K562 (cell line): ENCODE results near the gene UBXN10. TPM values are rescaled to one million over a fixed set of nuclear protein-coding genes. Genes with fewer than 3 reads are reported as not detected.

Experiments used
- ATAC-seq: fragments of 200-7000 bp; cut with Tn5 transposase; 3 replicates; pipeline ENCODE4 v1.9.1; 2020; ENCODE audit warnings: moderate library complexity
- BruUV-seq: library from RNA; stranded (reverse); fragments of 400-500 nt; replicated peaks from 2 replicates; lab custom pipeline; 2021; lab: Mats Ljungman, UMichigan
- CTCF ChIA-PET: fragments of 300-600 bp; formaldehyde crosslinking; extraction: SDS; loops from one replicate; lab custom pipeline; 2021; ENCODE audit warnings: low intra/inter-chr PET ratio; lab: Yijun Ruan, JAX
- POLR2A ChIA-PET: fragments of 300-600, 350-650 bp; sonication (Branson Sonifier 250); formaldehyde crosslinking; extraction: SDS; loops from one replicate; lab custom pipeline; 2021; ENCODE audit warnings: antibody characterized with exemption, inconsistent platforms; lab: Yijun Ruan, JAX
- DNase-seq, 4 experiments: peaks; one replicate each; pipeline versions ENCODE4 v3.0.0 to v3.0.0-alpha.2; 2011 to 2018; ENCODE audit warnings: low spot score in 3 of 4, mixed read lengths in 3 of 4; ENCODE audit errors: extremely low read depth in 1 of 4
- FAIRE-seq: peaks from 2 replicates; lab custom pipeline; 2011; peaks lifted over from hg19 to GRCh38; lab: Jason Lieb, UNC
- H2AFZ ChIP-seq: 2 replicates; pipeline ENCODE4 v1.6.0; 2011; ENCODE audit warnings: low read depth, low read length, control low read depth, inconsistent platforms
- H3K27ac ChIP-seq: fragments of 200-600 bp; 3 replicates; pipeline ENCODE4 v1.8.0; 2011; ENCODE audit warnings: low read depth, mild to moderate bottlenecking, control low read depth, inconsistent platforms, low read length, moderate library complexity, mixed read lengths; ENCODE audit errors: extremely low read depth
- H3K27me3 ChIP-seq, 2 experiments: fragments of 300-600 bp in 1 of 2; 2 replicates in 1 of 2; 3 replicates in 1 of 2; pipeline versions ENCODE4 v1.6.0 to v1.8.0; 2011; ENCODE audit warnings: inconsistent platforms in 2 of 2, low read length in 2 of 2, mild to moderate bottlenecking in 1 of 2, mixed read lengths in 1 of 2, moderate library complexity in 1 of 2; ENCODE audit not compliant: control insufficient read depth in 2 of 2, insufficient read depth in 2 of 2
- H3K36me3 ChIP-seq: fragments of 300-600 bp; 3 replicates; pipeline ENCODE4 v1.8.0; 2011; ENCODE audit warnings: mild to moderate bottlenecking, low read length, inconsistent platforms; ENCODE audit not compliant: control insufficient read depth, insufficient read depth
- H3K4me1 ChIP-seq, 2 experiments: fragments of 200-600 bp in 1 of 2; replicated peaks in 1 of 2; 2 replicates in 1 of 2; 3 replicates in 1 of 2; pipeline versions ENCODE4 v1.5.1 to v1.8.0; 2011; ENCODE audit warnings: inconsistent platforms in 2 of 2, low read length in 2 of 2, mild to moderate bottlenecking in 1 of 2, mixed read lengths in 1 of 2, moderate library complexity in 1 of 2; ENCODE audit not compliant: control insufficient read depth in 2 of 2, insufficient read depth in 2 of 2
- H3K4me2 ChIP-seq: 2 replicates; pipeline ENCODE4 v1.6.1; 2011; ENCODE audit warnings: low read length, control low read depth, inconsistent platforms, mixed read lengths; ENCODE audit not compliant: insufficient read depth
- H3K4me3 ChIP-seq: fragments of 200-600 bp; sonication (generic), shearing (Covaris generic); 2 replicates; pipeline ENCODE4 v1.5.1; 2016; ENCODE audit warnings: control low read depth, inconsistent platforms
- H3K79me2 ChIP-seq: fragments of 200-600 bp; 3 replicates; pipeline ENCODE4 v1.8.0; 2011; ENCODE audit warnings: low read length, inconsistent platforms; ENCODE audit not compliant: control insufficient read depth, insufficient read depth
- H3K9ac ChIP-seq, 2 experiments: 2 replicates each; pipeline versions ENCODE4 v1.6.0 to v1.6.1; 2011; ENCODE audit warnings: low read depth in 2 of 2, low read length in 2 of 2, control low read depth in 1 of 2, inconsistent platforms in 1 of 2, mild to moderate bottlenecking in 1 of 2, mixed read lengths in 1 of 2; ENCODE audit not compliant: insufficient read depth in 1 of 2
- H3K9me1 ChIP-seq: one replicate; pipeline ENCODE4 v1.6.0; 2011; ENCODE audit warnings: inconsistent platforms, mild to moderate bottlenecking, low read length, moderate library complexity; ENCODE audit not compliant: control insufficient read depth, insufficient read depth
- H3K9me3 ChIP-seq: replicated peaks from 2 replicates; pipeline ENCODE4 v1.5.1; 2011; ENCODE audit warnings: low read depth, low read length, inconsistent platforms; ENCODE audit not compliant: control insufficient read depth, insufficient read depth
- H4K20me1 ChIP-seq: replicated peaks from 2 replicates; pipeline ENCODE4 v1.6.1; 2011; ENCODE audit warnings: low read length, inconsistent platforms, mixed read lengths; ENCODE audit not compliant: control insufficient read depth, insufficient read depth
- CBFA2T2 ChIP-seq: fragments of 450-650 bp; conservative IDR thresholded peaks from 2 replicates; pipeline ENCODE4 v1.6.1; 2017; ENCODE audit warnings: mild to moderate bottlenecking
- CBFA2T3 ChIP-seq: fragments of 450-650 bp; IDR thresholded peaks from 2 replicates; pipeline ENCODE4 v1.6.1; 2017
- EP400 ChIP-seq: fragments of 450-650 bp; IDR thresholded peaks from 2 replicates; pipeline ENCODE4 v1.6.1; 2017; ENCODE audit warnings: antibody characterized with exemption, mild to moderate bottlenecking, moderate library complexity
- KDM1A ChIP-seq, 2 experiments: fragments of 450-650 bp; IDR thresholded peaks; 2 replicates each; pipeline ENCODE4 v1.6.1; 2016; ENCODE audit warnings: mild to moderate bottlenecking in 2 of 2
- MTA2 ChIP-seq: fragments of 450-650 bp; IDR thresholded peaks from 2 replicates; pipeline ENCODE4 v1.6.1; 2016; ENCODE audit warnings: low read depth
- ZNF766 ChIP-seq: fragments of 200-800 bp; sonication (Bioruptor generic); conservative IDR thresholded peaks from 2 replicates; pipeline ENCODE4 v1.6.1; 2016; ENCODE audit warnings: missing genetic modification characterization, missing compliant biosample characterization
- WGBS: fragments of 100-300 bp; shearing (Covaris generic); methylation state at CpG from one replicate; pipeline ENCODE4 v1.1.6; 2016; ENCODE audit warnings: low coverage, mixed read lengths; ENCODE audit not compliant: insufficient coverage; ENCODE audit errors: missing lambda C conversion rate; 5-methylcytosine and 5-hydroxymethylcytosine counted together
- in situ Hi-C: fragments of 300-500 bp; cut with MboI; formaldehyde crosslinking; loops from 4 replicates; pipeline ENCODE4 v1.15.0; 2018; ENCODE audit warnings: inconsistent platforms, mixed read lengths
- intact Hi-C: fragments of 100-400 bp; cut with micrococcal nuclease; formaldehyde crosslinking; loops from 2 replicates; pipeline ENCODE4 v1.14.2; 2022
- polyA plus RNA-seq, 8 experiments: library from polyadenylated mRNA; depleted of rRNA in 4 of 8; stranded (reverse) in 5 of 8; unstranded in 3 of 8; fragments of >200 nt; fragmentation: Nextera tagmentation in 2 of 8; fragmentation: Illumina TruSeq in 1 of 8; extraction: Ambion mirVana in 2 of 8; extraction: Trizol in 1 of 8; gene quantifications; 2 replicates each; pipeline versions ENCODE4 v1.2.1 to v1.2.3, GENCODE V29; 2011 to 2014; ENCODE audit warnings: inconsistent platforms in 1 of 8, missing spikeins in 1 of 8
- total RNA-seq, 7 experiments: library from RNA; depleted of rRNA in 6 of 7; stranded (reverse); fragments of >200 nt in 6 of 7; fragmentation: Illumina TruSeq in 2 of 7; extraction: Trizol in 2 of 7; gene quantifications; 2 replicates each; pipeline versions ENCODE4 v1.2.1 to v1.2.3, GENCODE V29; 2011 to 2021; ENCODE audit warnings: low replicate concordance in 1 of 7
- TF ChIP-seq, protein P1 (sequence below): fragments of 250-450 bp; sonication (Bioruptor Pico); IDR thresholded peaks from 2 replicates; pipeline ENCODE4 v1.5.1; 2021; ENCODE audit warnings: mild to moderate bottlenecking
- TF ChIP-seq, protein P2 (sequence below): sonication (generic); IDR thresholded peaks from 2 replicates; pipeline ENCODE4 v1.6.1; 2016

The UBXN10 gene
- total and polyA plus RNA-seq, 9 of the 15 experiments (the other 6 are each of a cell fraction or from before 2014, with no cell fraction given) = 10.7 to 17.7 (median 13.6) TPM

DNA sequence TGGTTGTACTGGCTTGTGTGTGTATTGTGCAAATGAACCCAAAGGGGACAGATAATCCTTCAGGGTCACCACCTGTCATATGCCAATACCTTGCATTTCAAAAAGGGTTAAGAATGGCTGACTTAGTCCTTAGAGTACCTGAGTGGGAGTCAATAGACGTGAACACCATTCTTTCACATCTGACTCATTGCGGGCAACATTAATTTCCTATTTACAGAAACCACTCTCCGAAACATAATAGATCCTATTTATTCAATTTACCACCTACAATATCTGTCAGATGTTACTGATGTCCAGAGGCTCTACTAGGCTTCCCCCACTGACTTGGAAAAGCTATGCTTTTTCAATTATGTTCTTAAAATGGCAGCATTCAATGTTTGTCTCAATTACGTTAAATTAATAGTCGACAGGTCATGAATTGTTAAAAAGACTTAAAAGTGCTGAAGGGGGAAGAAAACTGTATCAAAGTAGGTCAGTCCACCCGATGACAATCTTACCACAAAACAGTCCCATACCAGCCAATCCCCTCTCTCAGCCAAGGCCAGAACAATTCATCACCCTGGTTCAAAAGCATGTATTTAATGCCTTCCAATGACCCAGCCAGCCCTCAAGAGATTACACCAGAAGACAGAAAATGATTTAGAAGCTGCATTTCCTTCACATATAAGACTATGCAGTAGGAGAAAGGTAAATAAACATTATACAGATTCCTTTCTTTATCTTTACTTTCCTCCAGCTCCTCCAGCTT lies 49.1 kb downstream of the UBXN10 start (continued):
- TF ChIP-seq MTA2 = no peak

DNA sequence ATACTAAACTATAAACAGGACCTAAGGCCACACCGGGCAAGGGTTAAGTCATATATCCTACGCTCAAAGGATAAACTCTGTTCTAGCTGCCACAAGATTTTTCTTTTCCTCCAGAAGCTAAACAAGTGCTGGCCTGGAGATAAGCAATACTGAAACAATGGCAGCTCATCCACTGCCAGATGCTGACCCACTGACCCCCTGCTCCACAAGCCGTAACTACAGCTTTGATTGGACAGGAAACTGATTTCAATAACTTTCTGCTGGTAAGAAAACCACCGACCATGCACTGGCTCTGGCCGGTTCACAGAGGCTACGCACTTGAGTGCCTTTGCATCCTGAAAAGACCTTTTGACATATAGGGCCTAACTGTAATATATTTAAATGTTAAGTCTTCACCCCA lies 51.8 kb downstream of the UBXN10 start:
- Histone ChIP-seq H3K27me3 (peaks cover 34 to 43% of the 10 kb centered on the region in 2 experiments; a peak in 4 of 5 replicates), H3K9ac (no peak overlapping the region), H3K4me3 (no peak overlapping the region), H3K27ac (no peak overlapping the region), H3K36me3 (no peaks in the 10 kb centered on the region), H3K79me2 (no peaks in the 10 kb centered on the region), H3K9me1 (no peaks in the 10 kb centered on the region), H3K9me3 (no peaks in the 10 kb centered on the region), H2AFZ (no peak overlapping the region), H3K4me1 (no peaks in the 10 kb centered on the region), H4K20me1 (no peaks in the 10 kb centered on the region; the same call in 1 of the 2 replicates), H3K4me2 (no peak overlapping the region)
- CTCF ChIA-PET = no interaction called here
- WGBS = 5% methylated on average over 6 of the region's 6 CpGs
- in situ Hi-C loops = no loop called here
- POLR2A ChIA-PET = interaction anchor here (0.9 kb wide), 1 partner anchor 11 kb away, joined by 3 read pairs; no protein-coding TSS in a partner anchor
- intact Hi-C loops = no loop called here
- DNase-seq (no peak), FAIRE-seq (no peak), ATAC-seq (no peak)
- TF ChIP-seq, protein P1, sequence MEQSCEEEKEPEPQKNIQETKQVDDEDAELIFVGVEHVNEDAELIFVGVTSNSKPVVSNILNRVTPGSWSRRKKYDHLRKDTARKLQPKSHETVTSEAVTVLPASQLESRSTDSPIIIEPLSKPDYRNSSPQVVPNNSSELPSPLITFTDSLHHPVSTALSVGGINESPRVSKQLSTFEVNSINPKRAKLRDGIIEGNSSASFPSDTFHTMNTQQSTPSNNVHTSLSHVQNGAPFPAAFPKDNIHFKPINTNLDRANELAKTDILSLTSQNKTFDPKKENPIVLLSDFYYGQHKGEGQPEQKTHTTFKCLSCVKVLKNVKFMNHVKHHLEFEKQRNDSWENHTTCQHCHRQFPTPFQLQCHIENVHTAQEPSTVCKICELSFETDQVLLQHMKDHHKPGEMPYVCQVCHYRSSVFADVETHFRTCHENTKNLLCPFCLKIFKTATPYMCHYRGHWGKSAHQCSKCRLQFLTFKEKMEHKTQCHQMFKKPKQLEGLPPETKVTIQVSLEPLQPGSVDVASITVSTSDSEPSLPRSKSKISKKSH (CRISPR knock-in tag) = no peak
- TF ChIP-seq EP400 = no peak
- TF ChIP-seq ZNF766 = no peak
- peak; percentile 21; the same call in 1 of the 2 replicates for TF ChIP-seq CBFA2T2
- TF ChIP-seq CBFA2T3 = peak; percentile 62
- TF ChIP-seq, protein P2, sequence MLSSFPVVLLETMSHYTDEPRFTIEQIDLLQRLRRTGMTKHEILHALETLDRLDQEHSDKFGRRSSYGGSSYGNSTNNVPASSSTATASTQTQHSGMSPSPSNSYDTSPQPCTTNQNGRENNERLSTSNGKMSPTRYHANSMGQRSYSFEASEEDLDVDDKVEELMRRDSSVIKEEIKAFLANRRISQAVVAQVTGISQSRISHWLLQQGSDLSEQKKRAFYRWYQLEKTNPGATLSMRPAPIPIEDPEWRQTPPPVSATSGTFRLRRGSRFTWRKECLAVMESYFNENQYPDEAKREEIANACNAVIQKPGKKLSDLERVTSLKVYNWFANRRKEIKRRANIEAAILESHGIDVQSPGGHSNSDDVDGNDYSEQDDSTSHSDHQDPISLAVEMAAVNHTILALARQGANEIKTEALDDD = no peak
- TF ChIP-seq KDM1A (IDR thresholded peaks at IDR 0.05) = peak; percentile 59 to 70; a peak in 3 of 4 replicates
- BruUV-seq = no TSS peak
